Hepatocyte (in vitro differentiated cells): ENCODE measurements around the gene THBS2. TPM values are rescaled to one million over a fixed set of nuclear protein-coding genes. Genes with fewer than 3 reads are reported as not detected.

Experiments
- DNase-seq: peaks from one replicate; pipeline ENCODE4 v3.0.0-alpha.2; 2016; ENCODE audit warnings: low spot score
- H2AFZ ChIP-seq: fragments of 200-600 bp; sonication (generic); 2 replicates; pipeline ENCODE4 v1.6.0; 2016; ENCODE audit warnings: antibody characterized with exemption, mild to moderate bottlenecking
- H3K27ac ChIP-seq: fragments of 200-600 bp; sonication (generic); 2 replicates; pipeline ENCODE4 v1.5.1; 2016; ENCODE audit warnings: mild to moderate bottlenecking
- H3K27me3 ChIP-seq: fragments of 200-600 bp; sonication (generic); 2 replicates; pipeline ENCODE4 v1.6.1; 2016
- H3K36me3 ChIP-seq: fragments of 200-600 bp; sonication (generic); replicated peaks from 2 replicates; pipeline ENCODE4 v1.5.1; 2016; ENCODE audit warnings: low read depth; ENCODE audit not compliant: insufficient read depth
- H3K4me1 ChIP-seq: fragments of 200-600 bp; sonication (generic); 2 replicates; pipeline ENCODE4 v1.5.1; 2016; ENCODE audit warnings: mild to moderate bottlenecking, moderate library complexity; ENCODE audit not compliant: insufficient read depth
- H3K4me2 ChIP-seq: fragments of 200-600 bp; sonication (generic); 2 replicates; pipeline ENCODE4 v1.6.0; 2016
- H3K4me3 ChIP-seq: fragments of 200-600 bp; sonication (generic); 2 replicates; pipeline ENCODE4 v1.5.1; 2016; ENCODE audit warnings: mild to moderate bottlenecking
- H3K79me2 ChIP-seq: fragments of 200-600 bp; sonication (generic); 2 replicates; pipeline ENCODE4 v1.6.0; 2017; ENCODE audit warnings: mild to moderate bottlenecking
- H3K9me2 ChIP-seq: fragments of 200-600 bp; sonication (generic); replicated peaks from 2 replicates; pipeline ENCODE4 v1.6.0; 2017; ENCODE audit warnings: mild to moderate bottlenecking; ENCODE audit not compliant: insufficient read depth
- H3K9me3 ChIP-seq: fragments of 200-600 bp; sonication (generic); 2 replicates; pipeline ENCODE4 v1.5.1; 2016; ENCODE audit warnings: low read depth, mild to moderate bottlenecking
- H4K20me1 ChIP-seq: fragments of 200-600 bp; sonication (generic); 2 replicates; pipeline ENCODE4 v1.6.0; 2016; ENCODE audit warnings: mild to moderate bottlenecking; ENCODE audit not compliant: insufficient read depth, poor library complexity, severe bottlenecking
- CTCF ChIP-seq: fragments of 200-600 bp; sonication (generic); IDR thresholded peaks from 2 replicates; pipeline ENCODE4 v1.5.1; 2016; ENCODE audit warnings: antibody characterized with exemption, mild to moderate bottlenecking; ENCODE audit not compliant: poor library complexity
- EZH2 ChIP-seq: fragments of 200-600 bp; sonication (generic); IDR thresholded peaks from 2 replicates; pipeline ENCODE4 v1.6.1; 2016; ENCODE audit warnings: antibody characterized with exemption, mild to moderate bottlenecking, borderline replicate concordance
- EZH2phosphoT487 ChIP-seq: fragments of 200-600 bp; sonication (generic); IDR thresholded peaks from one replicate; pipeline ENCODE4 v1.6.1; 2018; ENCODE audit warnings: antibody characterized with exemption, mild to moderate bottlenecking, low read depth, moderate library complexity; ENCODE audit not compliant: unreplicated experiment, severe bottlenecking
- WGBS: methylation state at CpG from one replicate; pipeline ENCODE4 v1.1.6; 2016; ENCODE audit warnings: low lambda C conversion rate; ENCODE audit errors: missing lambda C conversion rate; 5-methylcytosine and 5-hydroxymethylcytosine counted together
- polyA plus RNA-seq: library from polyadenylated mRNA; unstranded; fragments of >200 nt; fragmentation: Nextera tagmentation; extraction: Ambion mirVana; gene quantifications from 2 replicates; pipeline ENCODE4 v1.2.1, GENCODE V29; 2016
- total RNA-seq: library from RNA; depleted of rRNA; stranded (reverse); fragments of >200 nt; gene quantifications from 2 replicates; pipeline ENCODE4 v1.2.3, GENCODE V29; 2014

Gene THBS2
- total and polyA plus RNA-seq, 2 experiments from 2014 or later, result 3.9 to 5.5 TPM

DNA sequence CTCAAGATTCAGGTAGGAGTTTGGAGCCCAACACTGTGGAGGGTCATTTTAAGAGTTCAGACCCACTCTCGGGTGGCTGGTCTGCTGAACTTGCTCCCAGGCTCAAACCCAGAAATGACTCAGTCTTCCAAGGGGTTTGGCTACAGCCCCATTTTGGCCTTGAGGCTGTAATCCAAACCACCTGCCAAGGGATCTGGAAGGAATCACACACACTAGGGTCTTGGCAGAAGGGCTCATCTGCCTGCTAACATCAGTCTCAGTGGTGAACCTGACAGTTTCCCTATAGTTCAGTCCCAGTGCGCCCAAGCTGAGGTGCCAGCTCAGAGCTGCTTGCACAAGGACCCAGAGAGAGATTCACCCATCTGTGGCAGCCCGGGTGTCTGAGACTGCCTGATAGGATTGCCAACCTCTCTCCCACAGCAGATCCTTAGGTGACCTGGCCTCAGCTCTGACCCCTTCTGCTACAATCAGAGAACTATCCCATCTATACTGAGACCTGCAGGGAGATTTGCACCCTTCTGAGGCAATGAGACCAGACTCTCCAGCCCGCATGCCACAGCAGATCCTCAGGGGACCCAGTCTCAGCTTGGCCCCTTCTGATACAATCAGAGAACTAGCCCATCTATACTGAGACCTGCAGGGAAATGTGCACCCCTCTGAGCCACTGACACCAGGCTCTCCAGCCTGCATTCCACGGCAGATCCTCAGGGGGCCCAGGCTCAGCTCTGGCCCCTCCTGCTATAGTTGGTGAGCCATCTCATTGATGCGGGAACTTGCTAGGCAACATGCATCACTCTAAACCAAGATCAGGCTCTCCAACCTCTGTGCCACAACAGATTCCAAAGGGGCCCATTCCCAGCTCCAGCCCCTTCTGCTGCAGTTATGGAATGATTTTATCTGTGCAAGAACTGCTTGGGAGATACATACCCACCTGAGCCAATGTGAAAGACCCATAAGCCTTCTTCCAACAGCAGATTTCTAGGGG, 48.2 kb downstream of the THBS2 start:
- Histone ChIP-seq H3K4me2 (no peak overlapping the region), H3K36me3 (no peaks in the 10 kb centered on the region), H3K9me3 (no peaks in the 10 kb centered on the region), H3K4me1 (no peaks in the 10 kb centered on the region), H4K20me1 (no peaks in the 10 kb centered on the region), H3K27me3 (no peaks in the 10 kb centered on the region), H3K9me2 (no peaks in the 10 kb centered on the region), H2AFZ (no peak overlapping the region), H3K27ac (no peak overlapping the region), H3K4me3 (no peak overlapping the region), H3K79me2 (no peaks in the 10 kb centered on the region)
- TF ChIP-seq EZH2, result no peak
- TF ChIP-seq CTCF, result no peak
- no peak for TF ChIP-seq EZH2phosphoT487
- DNase-seq, result no peak
- 81% methylated on average over 6 of the region's 6 CpGs for WGBS

DNA sequence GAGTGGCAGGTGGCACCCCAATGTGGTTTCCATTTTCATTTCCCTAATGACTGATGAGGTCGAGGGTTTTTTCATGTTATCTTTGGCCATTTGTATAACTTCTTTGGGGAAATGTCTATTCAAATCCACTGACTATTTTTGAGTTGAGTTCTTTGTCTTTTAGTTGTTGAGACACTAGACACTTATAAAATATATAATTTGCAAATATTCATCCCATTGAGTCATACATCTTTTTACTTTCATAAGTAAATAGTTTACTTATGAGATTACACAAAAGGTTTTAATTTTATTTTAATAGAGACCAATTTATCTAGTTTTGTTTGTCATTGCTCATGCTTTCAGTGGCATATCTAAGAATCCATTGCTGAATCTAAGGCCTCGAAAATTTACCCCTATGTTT, 49.5 kb downstream of the THBS2 start:
- Histone ChIP-seq H3K27ac (no peak overlapping the region), H3K4me2 (no peak overlapping the region), H3K79me2 (no peaks in the 10 kb centered on the region), H3K9me3 (no peaks in the 10 kb centered on the region), H2AFZ (no peak overlapping the region), H3K9me2 (no peaks in the 10 kb centered on the region), H4K20me1 (no peaks in the 10 kb centered on the region), H3K4me1 (no peaks in the 10 kb centered on the region), H3K27me3 (no peaks in the 10 kb centered on the region), H3K4me3 (no peak overlapping the region), H3K36me3 (no peaks in the 10 kb centered on the region)
- WGBS, result 70% methylated on average over 2 of the region's 2 CpGs
- TF ChIP-seq EZH2phosphoT487, result no peak
- TF ChIP-seq EZH2, result no peak
- no peak for TF ChIP-seq CTCF
- no peak for DNase-seq

- H3K79me2 ChIP-seq, result no peaks in the 10 kb centered on the region
- H3K36me3 ChIP-seq, result no peaks in the 10 kb centered on the region
- TF ChIP-seq EZH2phosphoT487, result no peak
- TF ChIP-seq CTCF, result no peak
- no peak for TF ChIP-seq EZH2
- H3K27ac ChIP-seq, result no peak overlapping the region
- no peak overlapping the region for H3K4me3 ChIP-seq
- no peaks in the 10 kb centered on the region for H3K27me3 ChIP-seq
- no peaks in the 10 kb centered on the region for H3K4me1 ChIP-seq
- WGBS, result 96% methylated on average over 12 of the region's 12 CpGs
- H3K9me2 ChIP-seq, result no peaks in the 10 kb centered on the region
- no peak overlapping the region for H2AFZ ChIP-seq
- no peaks in the 10 kb centered on the region for H3K9me3 ChIP-seq
- no peak for DNase-seq
- H4K20me1 ChIP-seq, result no peaks in the 10 kb centered on the region
- no peak overlapping the region for H3K4me2 ChIP-seq
These were observed 51.7 kb downstream of the THBS2 start for GRCh38 chr6:169201985-169202384.
